HG03045 (cell line): ENCODE results near the gene RRP1B.
"Not testable (repeated sequence)": the region's sequence is repeated elsewhere in the genome, so short reads cannot be mapped to it uniquely, and the experiment has no call there.

ENCODE experiments used
- ATAC-seq: cut with Tn5 transposase; IDR thresholded peaks from one replicate; pipeline ENCODE4 v1.9.1; 2021; ENCODE audit warnings: mild to moderate bottlenecking, moderate library complexity; ENCODE audit not compliant: unreplicated experiment

Gene RRP1B

GRCh38 chr21:43697758-43698643 lies 38.6 kb downstream of the RRP1B start:
- ATAC-seq = no peak

GRCh38 chr21:43699492-43699777 lies 40.1 kb downstream of the RRP1B start:
- ATAC-seq = not testable (repeated sequence)

- no peak for ATAC-seq
Measured at GRCh38 chr21:43699933-43700599, 40.7 kb downstream of the RRP1B start.

GRCh38 chr21:43701936-43702784 lies 42.8 kb downstream of the RRP1B start:
- ATAC-seq = no peak

- no peak for ATAC-seq
Measured at GRCh38 chr21:43702785-43703034, 43.4 kb downstream of the RRP1B start.

GRCh38 chr21:43703035-43703880 lies 43.9 kb downstream of the RRP1B start:
- no peak for ATAC-seq

- no peak for ATAC-seq
Measured at GRCh38 chr21:43707462-43707861, 48.1 kb downstream of the RRP1B start.

- ATAC-seq = no peak
Measured at GRCh38 chr21:43708745-43709381, 49.5 kb downstream of the RRP1B start.

GRCh38 chr21:43712268-43712942 lies 53.0 kb downstream of the RRP1B start:
- no peak for ATAC-seq

- ATAC-seq = not testable (repeated sequence)
Measured at GRCh38 chr21:43713123-43713522, 53.8 kb downstream of the RRP1B start.

GRCh38 chr21:43716376-43717165 lies 57.2 kb downstream of the RRP1B start:
- ATAC-seq = no peak

- no peak for ATAC-seq
Measured at GRCh38 chr21:43717166-43717853, 58.0 kb downstream of the RRP1B start.

GRCh38 chr21:43717967-43718871 lies 58.9 kb downstream of the RRP1B start:
- ATAC-seq = no peak

GRCh38 chr21:43718872-43719747 lies 59.8 kb downstream of the RRP1B start, which contains the start of gene PDXK:
Gene PDXK (plus strand): TSS chr21:43719129. CDS start chr21:43719295, 166 bp downstream.
- ATAC-seq = peak; percentile 63

GRCh38 chr21:43719748-43720538 lies 60.6 kb downstream of the RRP1B start:
- no peak for ATAC-seq
